Stimulated activated CD8-positive, alpha-beta memory T cell treated with anti-CD3 and anti-CD28 coated beads, Interleukin-15, amount 100 ng/mL, for 48 hours (primary cell): ENCODE measurements around the gene TRIM52.

Experiments
- DNase-seq, 2 donors: peaks; one replicate each; pipeline ENCODE4 v3.0.0-alpha.2; 2020; ENCODE audit warnings: low read depth in 2 of 2

TRIM52 gene

GRCh38 chr5:181233801-181234454, 27.0 kb downstream of the TRIM52 start:
- DNase-seq = no peak

DNA sequence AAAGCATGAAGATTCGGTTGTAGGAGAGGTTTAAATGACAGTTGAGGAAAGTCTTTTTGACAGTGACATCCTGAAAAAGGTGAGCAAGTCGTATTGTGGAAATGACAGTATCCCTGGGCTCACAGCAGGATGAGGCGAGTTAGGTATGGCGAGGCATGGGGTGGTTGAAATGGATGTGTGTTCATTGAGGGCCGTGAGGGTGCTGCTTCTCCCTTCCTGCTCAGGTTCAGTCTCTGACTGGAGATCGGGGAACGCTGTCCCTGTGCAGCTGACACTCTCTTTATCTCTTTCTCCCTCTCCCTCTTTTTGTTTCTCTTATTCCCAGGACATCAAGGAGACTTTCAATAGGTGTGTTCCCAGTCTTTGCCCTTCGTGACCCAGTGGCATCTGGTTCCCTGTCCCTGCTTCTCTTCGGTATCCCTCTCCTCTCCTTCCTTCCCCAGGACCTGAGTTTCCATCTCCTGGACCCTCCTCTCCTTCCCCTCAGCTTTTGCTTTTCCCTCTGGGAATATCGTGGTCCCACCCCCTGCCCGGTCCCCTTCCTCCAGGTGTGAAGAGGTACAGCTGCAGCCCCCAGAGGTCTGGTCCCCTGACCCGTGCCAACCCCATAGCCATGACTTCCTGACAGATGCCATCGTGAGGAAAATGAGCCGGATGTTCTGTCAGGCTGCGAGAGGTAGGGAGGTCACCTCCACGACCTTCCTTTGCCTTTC, 27.7 kb downstream of the TRIM52 start:
- no peak for DNase-seq

DNA sequence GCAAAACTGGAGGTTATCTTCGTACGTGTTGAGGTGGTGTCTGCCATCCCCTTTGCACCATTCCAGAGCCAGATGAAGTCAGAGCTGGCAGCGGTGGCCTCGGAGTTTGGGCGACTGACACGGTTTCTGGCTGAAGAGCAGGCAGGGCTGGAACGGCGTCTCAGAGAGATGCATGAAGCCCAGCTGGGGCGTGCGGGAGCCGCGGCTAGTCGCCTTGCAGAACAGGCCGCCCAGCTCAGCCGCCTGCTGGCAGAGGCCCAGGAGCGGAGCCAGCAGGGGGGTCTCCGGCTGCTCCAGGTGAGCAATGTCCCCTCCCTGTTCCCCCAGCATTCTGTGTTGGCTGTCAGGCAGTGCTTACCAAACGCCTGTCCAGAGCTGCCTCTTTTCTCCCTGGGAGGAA, 28.4 kb downstream of the TRIM52 start:
- DNase-seq = no peak

GRCh38 chr5:181231432-181231831, 29.5 kb downstream of the TRIM52 start:
- DNase-seq = no peak

DNA sequence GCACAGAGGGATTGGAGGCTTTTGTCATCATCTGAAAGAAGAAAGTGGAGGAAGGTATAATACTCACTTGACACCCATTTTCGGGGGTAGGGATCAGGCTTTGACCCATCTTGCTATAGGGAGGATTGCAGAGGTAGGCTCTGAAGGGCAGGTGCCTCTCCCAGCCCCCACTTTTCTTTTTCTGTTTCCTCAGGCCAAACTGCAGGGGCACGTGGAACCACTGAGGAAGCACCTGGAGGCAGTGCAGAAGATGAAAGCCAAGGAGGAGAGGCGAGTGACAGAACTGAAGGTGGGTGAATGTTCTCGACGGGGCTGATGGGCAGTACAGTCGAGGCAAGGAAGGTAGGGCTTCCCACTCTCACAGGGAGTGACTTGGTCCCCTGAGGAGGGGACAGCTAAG, 30.4 kb downstream of the TRIM52 start:
- DNase-seq = no peak

- DNase-seq = no peak
Observed at GRCh38 chr5:181229996-181230395, 30.9 kb downstream of the TRIM52 start.

- no peak for DNase-seq
Observed at GRCh38 chr5:181224390-181225229, 36.3 kb downstream of the TRIM52 start.

- no peak for DNase-seq
Observed at GRCh38 chr5:181223729-181224389, 37.1 kb downstream of the TRIM52 start.

DNA sequence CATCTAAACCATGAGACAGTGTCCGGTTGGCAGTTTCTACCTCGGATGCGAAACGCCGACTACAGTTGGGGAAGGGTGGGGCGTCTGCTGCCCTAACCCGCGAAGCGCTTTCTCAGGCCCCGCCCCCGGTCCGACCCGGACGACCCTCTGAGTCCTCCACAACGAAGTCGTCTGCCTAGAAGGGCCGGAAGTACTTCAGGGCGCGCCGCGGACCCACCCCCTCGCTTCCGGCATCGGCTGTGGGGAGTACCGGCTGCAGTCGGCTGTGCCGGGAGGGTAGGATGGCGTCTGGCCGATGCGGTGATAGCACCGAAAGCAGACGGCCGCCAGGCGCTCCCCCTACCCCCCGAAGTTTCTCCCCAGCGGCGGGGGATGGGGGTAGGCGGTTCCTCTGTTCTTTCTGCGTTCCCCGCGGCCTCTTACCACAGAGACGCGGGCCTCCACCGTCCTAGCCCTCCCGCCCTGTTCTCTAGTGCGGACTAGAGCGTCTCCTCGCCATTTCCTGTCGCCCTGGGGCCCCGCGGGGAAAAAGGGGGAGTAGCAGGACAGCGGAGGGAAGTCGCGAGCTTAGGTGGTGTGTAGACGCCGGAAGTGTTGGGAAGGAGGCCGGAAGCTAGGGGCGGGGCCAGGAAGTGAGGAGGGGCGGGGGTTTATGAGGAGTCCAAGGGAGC, 37.8 kb downstream of the TRIM52 start, which contains the start of gene TRIM41:
Gene TRIM41 (plus strand): TSS at position 224 of the 671 bp plus-strand sequence. CDS start 719 bp downstream, outside the sequence.
- DNase-seq = peak; percentile 98 to 99

- no peak for DNase-seq
Observed at GRCh38 chr5:181222630-181223057, 38.3 kb downstream of the TRIM52 start.

DNA sequence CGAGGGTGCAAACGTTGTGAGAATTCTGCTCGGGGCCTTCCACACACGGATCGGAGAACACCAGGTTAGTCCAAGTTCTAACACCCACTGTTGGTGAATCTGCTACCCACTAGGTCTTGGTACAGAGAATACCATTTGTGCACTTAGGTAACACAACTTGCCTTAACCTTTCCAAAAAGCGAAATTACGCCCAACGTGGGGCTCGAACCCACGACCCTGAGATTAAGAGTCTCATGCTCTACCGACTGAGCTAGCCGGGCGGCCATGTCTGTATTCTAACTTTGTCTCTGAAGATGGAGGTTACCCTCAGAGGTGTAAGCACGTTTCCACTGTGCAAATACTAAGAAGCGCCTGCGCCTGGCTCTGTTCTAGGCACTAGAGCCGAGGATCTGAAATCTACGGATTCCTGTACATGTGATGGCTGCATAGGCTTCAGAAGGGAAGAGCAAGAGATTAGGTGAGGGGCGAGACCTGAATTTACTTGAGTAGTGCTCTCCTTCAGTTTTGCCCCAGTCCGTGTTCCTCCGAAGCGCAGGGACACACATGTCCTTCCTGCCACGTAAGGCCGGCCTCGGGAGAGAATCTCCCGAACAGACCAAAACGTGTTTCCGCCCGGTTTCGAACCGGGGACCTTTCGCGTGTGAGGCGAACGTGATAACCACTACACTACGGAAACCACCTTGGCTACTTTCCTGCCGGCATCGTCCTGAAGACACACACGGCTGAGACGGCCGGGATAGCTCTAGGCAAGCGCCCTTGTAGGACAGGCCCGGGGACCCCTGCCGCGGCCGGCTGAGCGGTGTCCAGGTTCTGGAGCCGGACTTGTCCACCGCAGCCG, 38.9 kb downstream of the TRIM52 start:
- DNase-seq = peak; percentile 88 to 90

DNA sequence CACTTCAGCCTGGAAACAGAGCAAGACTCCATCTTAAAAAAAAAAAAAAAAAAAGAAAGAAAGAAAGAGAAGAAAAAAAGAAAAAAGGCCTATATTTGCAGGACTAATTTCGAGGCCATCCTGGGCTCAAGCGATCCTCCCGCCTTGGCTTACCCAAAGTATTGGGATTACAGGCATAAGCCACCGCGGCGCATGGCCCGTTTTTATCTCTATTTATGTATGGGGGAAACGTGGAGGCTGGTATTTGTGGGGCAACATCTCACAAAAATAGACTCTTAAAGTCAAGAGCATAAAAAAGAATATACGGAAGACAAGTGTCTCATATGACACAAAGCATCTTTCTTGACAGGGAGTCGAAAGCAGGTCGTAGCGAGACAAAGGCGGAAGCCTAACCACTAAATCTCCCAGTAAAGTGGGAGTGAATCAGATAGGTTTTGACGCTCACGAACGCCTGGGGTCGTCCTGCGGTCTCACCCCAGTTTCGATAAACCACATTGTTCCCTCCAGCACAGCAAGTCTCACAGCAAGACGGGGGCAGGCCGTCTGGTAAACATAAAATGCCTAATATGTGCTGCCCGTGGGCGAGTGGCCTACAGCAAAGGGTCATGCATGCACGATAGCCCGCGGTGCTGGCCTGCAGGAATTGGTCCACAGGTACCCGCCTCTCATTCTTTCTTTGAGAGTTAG, 39.7 kb downstream of the TRIM52 start:
- peak; percentile 67 to 68 for DNase-seq

DNA sequence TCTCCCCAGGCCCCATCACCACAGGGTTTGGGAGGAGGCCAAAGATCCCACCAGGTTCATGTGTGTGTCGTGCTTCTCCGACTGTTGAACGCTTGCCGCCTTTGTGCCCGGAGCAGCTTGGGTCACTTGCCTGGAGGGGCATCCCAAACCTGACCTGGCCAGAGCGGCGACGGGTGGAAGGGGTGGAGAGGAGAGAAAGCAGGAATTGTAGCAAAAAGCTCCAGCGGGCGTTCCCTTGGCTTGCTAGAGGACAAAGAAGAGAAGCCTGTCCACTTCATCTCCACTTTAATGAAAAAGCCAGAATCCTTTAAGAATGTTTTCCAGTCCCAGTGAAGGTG, 40.8 kb downstream of the TRIM52 start:
- DNase-seq = no peak

DNA sequence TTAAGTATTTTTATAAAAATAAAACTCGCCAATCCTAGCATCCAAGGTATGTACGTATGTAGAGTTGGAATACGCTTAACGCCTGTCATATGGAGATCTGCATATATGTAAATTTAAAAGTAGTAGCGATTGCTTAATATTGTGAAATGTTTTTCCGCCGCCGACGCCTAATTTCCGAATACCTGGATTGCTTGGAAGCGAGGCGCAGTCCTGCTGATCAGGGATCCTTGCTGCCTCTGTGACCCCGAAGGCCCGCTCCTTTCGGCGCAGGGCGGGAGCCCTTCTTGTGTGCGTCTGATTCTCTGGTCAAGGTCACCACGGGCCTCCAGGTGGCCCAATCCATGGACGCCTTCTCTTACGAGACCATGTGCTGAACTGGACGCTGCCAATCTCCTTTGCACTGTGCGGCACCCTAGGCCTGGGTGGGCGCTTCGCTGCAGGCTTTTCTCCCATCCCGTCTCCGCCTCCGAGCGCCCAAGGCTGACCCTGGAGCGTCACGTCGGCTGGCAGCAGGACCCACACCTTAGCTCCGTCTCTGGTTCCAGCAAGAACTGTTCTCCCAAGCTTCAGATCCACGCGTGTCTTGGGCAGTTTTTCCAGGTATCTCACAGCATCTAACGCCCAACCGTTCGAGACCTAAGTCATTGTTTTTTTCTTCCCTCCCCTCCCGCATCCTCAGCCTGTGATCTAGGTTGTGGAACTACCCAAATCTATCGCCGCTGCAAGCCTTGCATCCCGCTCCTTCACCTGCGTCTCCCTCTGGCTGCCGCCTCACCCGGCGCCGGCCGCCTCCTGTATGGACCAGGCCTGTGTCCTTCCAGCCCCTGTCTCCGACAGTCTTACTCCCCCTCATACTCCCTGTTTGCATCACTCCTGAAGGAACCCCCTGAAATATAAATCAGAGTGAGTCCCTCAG, 41.4 kb downstream of the TRIM52 start:
- no peak for DNase-seq

GRCh38 chr5:181218795-181219124, 42.2 kb downstream of the TRIM52 start:
- DNase-seq = no peak

GRCh38 chr5:181217803-181218062, 43.2 kb downstream of the TRIM52 start:
- no peak for DNase-seq

GRCh38 chr5:181217111-181217802, 43.7 kb downstream of the TRIM52 start:
- peak; percentile 49 to 50 for DNase-seq
